ENCODE results near the gene DOK4.
"Not testable (repeated sequence)": the region's sequence is repeated elsewhere in the genome, so short reads cannot be mapped to it uniquely, and the experiment has no call there.

Gene DOK4

GRCh38 chr16:57500578-57501111, 14.4 kb upstream of the DOK4 start:
- no peak for DNase-seq

GRCh38 chr16:57499941-57500340, 13.6 kb upstream of the DOK4 start:
- not testable (repeated sequence) for DNase-seq

GRCh38 chr16:57498031-57498430, 11.7 kb upstream of the DOK4 start:
- no peak for DNase-seq

GRCh38 chr16:57497121-57497520, 10.8 kb upstream of the DOK4 start:
- DNase-seq: no peak

GRCh38 chr16:57493767-57494166, 7.5 kb upstream of the DOK4 start:
- no peak for DNase-seq

GRCh38 chr16:57489229-57489628, 2.9 kb upstream of the DOK4 start:
- DNase-seq: no peak

GRCh38 chr16:57486858-57487834, 853 bp upstream of the DOK4 start:
- no peak for DNase-seq

GRCh38 chr16:57485091-57485915, 990 bp downstream of the DOK4 start:
- DNase-seq: no peak

- DNase-seq: no peak
Observed at GRCh38 chr16:57484515-57485005, 1.7 kb downstream of the DOK4 start.

GRCh38 chr16:57483725-57484514, 2.4 kb downstream of the DOK4 start:
- DNase-seq: no peak

GRCh38 chr16:57482845-57483545, 3.3 kb downstream of the DOK4 start:
- DNase-seq: no peak

- DNase-seq: no peak
Observed at GRCh38 chr16:57481421-57481820, 4.9 kb downstream of the DOK4 start.

- DNase-seq: no peak
Observed at GRCh38 chr16:57480754-57481230, 5.5 kb downstream of the DOK4 start.

- no peak for DNase-seq
Observed at GRCh38 chr16:57479976-57480753, 6.1 kb downstream of the DOK4 start.

- DNase-seq: no peak
Observed at GRCh38 chr16:57479205-57479975, 6.9 kb downstream of the DOK4 start.

GRCh38 chr16:57478396-57479204, 7.7 kb downstream of the DOK4 start:
- DNase-seq: no peak

GRCh38 chr16:57477531-57478202, 8.6 kb downstream of the DOK4 start:
- DNase-seq: no peak
